Measurements from ENCODE around the gene CDKAL1.

The CDKAL1 gene

GRCh38 chr6:20684474-20684873, 150.2 kb downstream of the CDKAL1 start:
- no peak for DNase-seq

DNA sequence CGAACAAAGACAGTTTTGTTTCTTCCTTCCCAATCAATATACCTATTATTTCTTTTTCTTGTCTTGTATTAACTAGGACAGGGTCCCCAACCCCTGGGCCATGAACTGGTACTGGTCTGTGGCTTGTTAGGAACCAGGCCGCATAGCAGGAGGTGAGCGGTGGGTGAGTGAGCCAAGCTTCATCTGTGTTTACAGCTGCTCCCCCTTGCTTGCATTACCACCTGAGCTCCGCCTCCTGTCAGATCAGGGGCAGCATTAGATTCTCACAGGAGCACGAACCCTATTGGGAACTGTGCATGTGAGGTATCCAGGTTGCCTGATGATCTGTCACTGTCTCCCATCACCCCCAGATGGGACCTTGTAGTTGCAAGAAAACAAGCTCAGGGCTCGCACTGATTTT, 151.9 kb downstream of the CDKAL1 start:
- no peak for DNase-seq

- DNase-seq: no peak
Measured at GRCh38 chr6:20687494-20687893, 153.2 kb downstream of the CDKAL1 start.

DNA sequence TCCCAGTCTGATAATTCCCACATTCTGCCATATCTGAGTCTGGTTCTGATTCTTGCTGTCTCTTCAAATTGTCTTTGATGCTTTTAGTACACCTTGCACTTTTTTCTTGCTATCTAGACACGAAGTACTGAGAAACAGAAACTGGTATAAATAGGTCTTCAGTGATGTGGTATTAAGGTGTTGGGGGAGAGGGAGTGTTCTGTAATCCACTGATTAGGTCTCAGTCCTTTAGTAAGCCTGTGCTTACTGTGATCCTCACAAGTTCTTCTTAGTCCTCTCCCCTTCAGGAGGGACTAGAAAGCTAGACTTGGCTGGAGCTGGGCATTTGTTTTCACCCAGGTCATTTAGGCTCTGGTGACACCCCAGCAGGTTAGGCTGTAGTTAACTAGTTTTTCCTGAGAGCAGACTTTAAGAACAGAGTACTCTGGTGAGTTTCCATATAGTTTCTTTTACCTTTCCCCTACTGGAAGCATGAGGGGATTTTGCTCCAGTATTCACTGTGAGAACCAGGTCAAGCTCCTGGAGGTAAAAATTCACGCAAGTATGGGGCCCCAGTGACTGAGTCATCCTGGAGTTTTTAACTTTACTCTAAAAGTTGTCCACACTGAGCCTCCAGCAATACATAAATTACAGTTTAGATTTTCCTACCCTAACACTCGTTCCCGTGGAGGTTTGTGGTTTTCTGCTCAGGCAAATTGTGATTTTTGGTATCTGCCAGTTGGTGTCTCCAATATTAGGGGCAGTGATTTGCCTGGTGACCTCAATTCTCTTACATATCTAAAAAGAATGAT, 154.6 kb downstream of the CDKAL1 start:
- DNase-seq: no peak

- no peak for DNase-seq
Measured at GRCh38 chr6:20691185-20691584, 156.9 kb downstream of the CDKAL1 start.

GRCh38 chr6:20692023-20692422, 157.8 kb downstream of the CDKAL1 start:
- no peak for DNase-seq

GRCh38 chr6:20693466-20694063, 159.3 kb downstream of the CDKAL1 start:
- no peak for DNase-seq

DNA sequence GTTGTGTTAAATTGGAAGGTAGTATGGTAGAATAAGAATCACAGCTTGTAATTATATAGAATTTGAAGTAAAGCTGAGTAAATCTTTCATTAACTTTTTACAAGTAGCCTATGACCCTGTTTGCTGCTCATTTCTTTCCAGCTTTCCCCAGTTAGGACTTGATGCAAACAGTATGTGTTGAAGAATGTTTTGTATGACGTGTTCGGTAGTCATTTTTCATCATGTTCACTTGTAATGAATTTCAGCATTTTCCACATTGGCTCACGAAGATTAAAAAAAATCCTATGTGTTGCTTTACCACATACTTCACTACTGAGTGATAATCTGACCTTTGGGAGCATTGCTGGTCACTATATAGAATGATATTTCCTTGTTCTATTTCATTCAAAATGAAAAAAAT, 162.4 kb downstream of the CDKAL1 start:
- no peak for DNase-seq

GRCh38 chr6:20698675-20699074, 164.4 kb downstream of the CDKAL1 start:
- no peak for DNase-seq

- no peak for DNase-seq
Measured at GRCh38 chr6:20699402-20699801, 165.1 kb downstream of the CDKAL1 start.

GRCh38 chr6:20700375-20700774, 166.1 kb downstream of the CDKAL1 start:
- DNase-seq: no peak

DNA sequence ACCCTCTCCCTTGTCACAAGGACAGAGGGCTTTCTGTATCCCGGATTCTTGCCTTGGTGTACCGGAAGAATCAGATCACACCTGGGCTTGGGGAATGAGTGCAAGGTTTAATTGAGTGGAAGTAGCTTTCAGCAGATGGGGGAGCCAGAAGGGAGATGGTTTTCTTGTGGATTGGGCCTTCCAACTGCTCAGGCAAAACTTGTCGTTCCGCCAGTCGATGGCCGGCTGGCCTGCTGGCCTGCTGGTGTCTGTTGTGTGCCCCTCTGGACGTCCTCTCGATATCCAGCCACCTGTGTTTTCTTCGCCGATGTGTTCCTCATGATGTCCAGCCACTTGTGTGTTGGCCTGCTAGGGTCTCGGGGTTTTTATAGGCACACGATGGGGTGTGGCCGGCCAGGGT, 168.1 kb downstream of the CDKAL1 start:
- DNase-seq: no peak

GRCh38 chr6:20703049-20703448, 168.8 kb downstream of the CDKAL1 start:
- no peak for DNase-seq

- no peak for DNase-seq
Measured at GRCh38 chr6:20704325-20705025, 170.2 kb downstream of the CDKAL1 start.

DNA sequence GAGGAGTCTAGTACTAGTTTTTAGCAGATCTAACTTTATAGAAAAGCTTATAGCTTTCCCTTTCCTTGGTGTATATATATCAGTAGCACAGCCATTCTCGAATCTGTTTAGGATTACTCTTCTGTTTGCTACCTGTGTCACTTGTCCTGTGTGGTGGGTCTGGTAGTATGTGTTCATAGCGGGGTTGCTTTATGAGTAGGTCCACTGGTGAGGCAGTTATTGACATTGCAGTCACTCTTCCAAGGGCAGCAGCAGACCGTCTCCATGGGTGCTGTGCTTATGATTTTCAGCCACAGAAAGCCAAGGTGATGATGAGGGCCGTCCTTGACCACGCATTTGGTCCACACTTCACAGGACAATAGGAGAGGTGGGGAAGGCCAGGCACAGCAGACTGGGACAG, 171.5 kb downstream of the CDKAL1 start:
- DNase-seq: no peak

DNA sequence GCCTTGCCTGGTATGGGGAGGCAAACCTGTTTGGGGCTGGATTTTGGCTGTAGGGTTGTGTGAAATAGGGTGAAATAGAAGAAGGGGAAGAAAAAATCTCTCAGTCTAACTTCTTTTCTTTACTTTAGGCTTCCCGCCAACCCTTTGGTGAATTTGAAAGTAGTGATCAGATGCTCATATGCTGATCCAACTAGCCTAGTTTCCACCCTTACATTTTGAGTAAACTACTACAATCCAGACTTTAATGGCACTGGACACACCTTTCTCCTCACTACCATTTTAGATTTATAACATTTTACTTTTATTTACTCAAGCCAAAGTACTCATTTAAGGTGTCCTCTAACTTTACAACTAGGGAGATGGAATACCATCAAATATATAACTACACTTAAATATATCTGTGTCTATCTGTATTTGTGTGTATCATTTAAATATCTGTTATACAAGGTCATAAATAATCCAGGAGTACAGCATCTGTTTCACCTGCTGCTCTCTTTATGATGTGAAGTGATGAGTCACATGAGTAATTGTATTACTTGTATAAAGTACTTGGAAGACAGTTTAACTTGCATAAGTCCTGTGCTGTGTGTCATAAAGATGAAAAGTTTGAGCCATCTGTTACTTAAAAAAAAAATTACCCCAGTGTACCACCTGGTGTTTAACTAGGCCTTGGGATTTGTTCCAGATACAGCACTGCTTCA, 172.1 kb downstream of the CDKAL1 start:
- no peak for DNase-seq

DNA sequence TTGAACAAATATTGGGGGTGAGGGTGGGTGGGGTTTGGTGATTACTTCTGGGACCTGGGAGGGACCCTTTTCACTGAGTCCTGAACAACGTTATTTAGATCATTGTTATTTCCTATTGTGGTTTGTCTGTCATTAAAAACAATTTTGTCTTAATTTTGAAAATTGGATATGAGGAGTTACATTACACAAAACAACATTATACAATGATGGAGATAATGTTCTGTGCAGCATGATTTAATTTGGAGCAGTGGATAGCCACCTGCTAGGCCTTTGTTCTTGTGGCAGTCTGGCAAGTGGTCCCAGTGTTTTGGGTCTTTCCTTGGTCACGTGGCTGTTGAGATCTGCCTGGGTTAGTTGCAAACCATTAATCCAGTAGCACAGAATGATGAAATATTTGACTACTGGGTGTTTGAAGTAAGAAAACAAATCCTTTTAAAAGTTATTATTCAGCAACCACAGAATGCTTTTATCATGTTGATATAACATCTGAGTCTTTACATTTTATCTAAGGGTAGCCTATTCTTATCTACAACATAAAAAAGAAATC, 172.8 kb downstream of the CDKAL1 start:
- no peak for DNase-seq

GRCh38 chr6:20707870-20708269, 173.6 kb downstream of the CDKAL1 start:
- DNase-seq: no peak

GRCh38 chr6:20708367-20709124, 174.3 kb downstream of the CDKAL1 start:
- DNase-seq: no peak

DNA sequence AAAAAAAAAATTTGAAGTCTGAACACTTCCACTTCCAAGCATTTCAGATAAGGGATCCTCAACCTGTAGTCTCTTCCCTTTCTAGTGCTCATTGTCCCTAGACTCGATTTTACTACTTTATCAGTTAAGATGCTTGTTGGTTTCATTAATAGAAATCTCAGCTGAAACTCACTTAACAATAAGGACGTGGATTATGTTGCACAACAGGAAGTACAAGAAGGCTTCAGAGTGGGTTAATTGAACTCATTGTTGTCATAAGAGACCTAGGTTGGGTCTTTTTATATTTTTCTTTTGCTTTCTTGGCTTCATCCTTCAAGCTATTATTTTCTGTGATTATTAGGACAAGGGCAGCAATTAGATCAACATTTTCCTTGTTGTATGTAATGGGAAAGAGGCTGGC, 175.2 kb downstream of the CDKAL1 start:
- DNase-seq: no peak

GRCh38 chr6:20710341-20710740, 176.1 kb downstream of the CDKAL1 start:
- no peak for DNase-seq

DNA sequence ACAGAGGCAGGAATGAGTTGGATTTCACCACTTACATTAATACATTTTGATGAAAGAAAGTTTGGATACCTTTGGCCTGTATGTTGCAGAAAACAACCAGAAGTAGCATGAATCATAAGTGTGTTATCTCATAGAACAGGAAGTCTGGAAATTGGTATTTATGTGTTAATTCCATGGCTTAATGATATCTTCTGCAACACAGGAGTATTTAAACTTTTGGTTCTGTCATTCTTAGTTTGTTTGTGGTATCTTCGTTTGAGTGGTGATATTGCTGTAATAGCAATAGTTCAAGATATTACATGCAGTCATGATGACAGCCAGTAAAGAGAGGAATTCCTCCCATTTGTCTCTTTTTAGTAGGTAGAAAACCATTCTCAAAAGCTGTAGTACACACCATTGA, 177.3 kb downstream of the CDKAL1 start:
- DNase-seq: no peak
